OCI-M2 (cell line): ENCODE measurements around the gene FLT1.

Source experiments
- DNase-seq: peaks from one replicate; lab custom pipeline; 2025; ENCODE audit not compliant: unreplicated experiment; lab: John Stamatoyannopoulos, UW

FLT1 gene

GRCh38 chr13:28434926-28435325, 60.0 kb downstream of the FLT1 start:
- DNase-seq, result no peak

GRCh38 chr13:28432816-28433560, 61.9 kb downstream of the FLT1 start:
- no peak for DNase-seq

DNA sequence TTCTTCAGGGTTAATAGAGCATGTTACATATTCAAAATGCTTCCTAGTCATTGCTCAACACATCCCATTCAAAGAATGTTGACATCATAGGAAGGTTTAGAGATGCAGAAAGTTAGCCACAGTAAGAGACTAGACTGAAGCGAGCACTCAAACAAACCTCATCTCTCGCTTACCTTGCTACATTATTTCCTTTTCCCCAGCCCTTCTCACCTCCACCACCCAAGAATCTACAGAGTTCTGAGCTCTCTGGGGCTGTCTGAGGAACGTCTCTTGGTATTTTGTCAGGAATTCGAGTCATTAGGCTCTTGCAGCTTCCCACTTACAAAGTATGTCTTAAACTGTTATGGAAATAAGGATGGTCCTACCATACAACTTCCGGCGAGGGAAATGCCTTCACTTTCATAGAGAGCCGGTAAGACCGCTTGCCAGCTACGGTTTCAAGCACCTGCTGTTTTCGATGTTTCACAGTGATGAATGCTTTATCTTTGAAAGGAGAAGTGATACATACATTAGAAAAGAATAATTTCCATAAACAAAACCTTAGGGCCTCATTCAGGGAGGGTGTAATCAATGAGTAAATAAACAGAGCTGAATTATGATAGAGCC, 65.1 kb downstream of the FLT1 start:
- no peak for DNase-seq

DNA sequence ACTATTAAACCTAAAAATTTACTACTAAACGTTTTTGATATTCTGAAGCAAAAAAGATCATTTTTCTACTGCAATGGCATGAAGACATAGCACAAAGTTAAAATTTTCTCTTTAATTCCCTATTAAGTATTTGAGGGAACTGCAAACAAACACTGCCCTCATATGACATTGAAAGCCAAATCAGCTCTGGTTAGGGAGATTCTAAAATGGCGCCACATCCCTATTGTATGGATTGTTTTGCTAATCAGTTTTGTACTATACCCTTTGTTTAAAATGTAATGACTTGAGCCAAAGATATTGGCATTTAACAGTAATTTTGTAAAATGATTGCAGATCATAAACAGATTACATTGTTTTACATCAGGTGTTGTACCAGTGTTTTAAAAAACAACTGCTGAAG, 65.8 kb downstream of the FLT1 start:
- no peak for DNase-seq

GRCh38 chr13:28426381-28426780, 68.5 kb downstream of the FLT1 start:
- DNase-seq, result no peak

DNA sequence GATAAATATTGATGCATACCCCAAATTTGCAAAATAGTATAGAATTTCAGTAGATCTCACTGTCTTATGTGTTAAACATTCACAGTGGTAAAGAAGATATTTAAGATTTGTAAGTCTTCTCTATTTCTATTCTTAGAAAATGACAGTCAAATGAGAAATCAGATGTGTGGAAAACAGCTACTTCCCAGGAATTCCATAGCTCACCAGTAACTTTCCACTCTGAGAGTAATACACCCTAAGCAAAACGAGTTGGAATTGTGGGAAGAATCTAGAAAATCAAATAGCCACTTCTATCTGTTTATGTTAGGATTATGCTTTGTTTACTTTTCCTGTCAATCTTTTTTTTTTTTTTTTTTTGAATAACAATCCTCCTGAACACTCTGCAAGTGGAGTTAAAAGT, 69.1 kb downstream of the FLT1 start:
- no peak for DNase-seq

GRCh38 chr13:28424541-28424940, 70.4 kb downstream of the FLT1 start:
- no peak for DNase-seq

DNA sequence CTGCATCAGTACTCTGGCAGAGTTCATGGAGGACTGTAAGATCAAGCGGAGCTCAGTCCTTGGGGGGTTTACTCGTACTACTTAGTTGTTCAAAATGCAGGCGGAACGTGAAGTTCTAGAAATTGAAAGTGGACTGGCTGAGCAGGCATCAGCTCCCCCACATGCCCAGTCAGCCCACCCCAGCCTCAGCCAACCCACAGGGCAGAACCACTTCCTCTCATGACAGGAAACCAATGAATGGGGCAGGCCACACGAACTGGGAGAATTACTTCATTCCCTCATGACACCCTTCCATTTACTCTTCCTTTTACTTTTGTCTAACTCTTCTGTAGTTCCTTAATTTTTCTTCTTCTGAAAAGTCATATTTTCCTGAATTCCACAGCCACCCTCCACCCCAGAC, 71.9 kb downstream of the FLT1 start:
- no peak for DNase-seq

- no peak for DNase-seq
Measured at GRCh38 chr13:28421676-28422410, 73.1 kb downstream of the FLT1 start.

- no peak for DNase-seq
Measured at GRCh38 chr13:28420704-28421103, 74.2 kb downstream of the FLT1 start.

- no peak for DNase-seq
Measured at GRCh38 chr13:28415994-28416421, 78.9 kb downstream of the FLT1 start.

GRCh38 chr13:28413999-28414398, 80.9 kb downstream of the FLT1 start:
- DNase-seq, result no peak

DNA sequence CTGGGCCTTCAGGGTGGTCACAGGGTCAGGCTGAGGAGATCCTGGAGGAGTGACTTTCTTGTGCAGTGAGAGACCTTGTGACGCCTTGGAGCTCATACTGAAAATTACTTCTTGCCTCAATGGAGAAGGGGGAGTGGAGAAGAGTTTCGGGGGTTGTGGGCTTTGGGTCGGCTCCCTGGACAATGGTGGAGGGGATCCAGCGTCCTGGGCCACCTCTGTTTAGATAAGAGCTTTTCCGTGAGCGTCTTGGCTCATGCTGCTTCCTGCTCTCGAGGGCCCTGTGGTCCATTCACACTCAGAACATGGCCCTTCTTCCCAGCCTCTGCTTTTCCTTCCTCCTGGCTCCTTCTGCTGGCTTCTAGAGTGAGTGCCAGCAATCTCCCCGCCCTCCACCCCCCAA, 81.9 kb downstream of the FLT1 start:
- DNase-seq, result no peak

GRCh38 chr13:28411831-28412353, 83.0 kb downstream of the FLT1 start:
- DNase-seq, result no peak

- DNase-seq, result no peak
Measured at GRCh38 chr13:28410096-28410495, 84.8 kb downstream of the FLT1 start.

GRCh38 chr13:28409648-28410047, 85.3 kb downstream of the FLT1 start:
- DNase-seq, result no peak

DNA sequence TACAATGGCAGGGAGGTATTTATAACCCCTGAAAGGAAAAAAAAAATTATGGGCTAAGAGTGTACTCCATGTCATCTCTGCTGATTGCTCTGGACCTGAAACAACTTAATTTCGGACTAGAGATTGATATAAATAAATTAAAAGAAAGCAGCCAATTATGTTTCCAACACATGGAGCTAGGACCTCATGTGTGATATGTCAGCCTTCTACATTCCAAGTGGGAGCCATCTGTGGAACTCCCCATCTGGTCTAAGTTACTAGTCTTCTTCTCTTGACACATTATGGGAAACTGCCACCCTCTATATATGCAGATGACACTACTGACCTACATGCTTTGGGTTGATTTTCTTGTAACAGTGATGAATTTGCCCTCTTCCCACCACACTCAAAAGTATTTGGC, 86.1 kb downstream of the FLT1 start:
- no peak for DNase-seq

DNA sequence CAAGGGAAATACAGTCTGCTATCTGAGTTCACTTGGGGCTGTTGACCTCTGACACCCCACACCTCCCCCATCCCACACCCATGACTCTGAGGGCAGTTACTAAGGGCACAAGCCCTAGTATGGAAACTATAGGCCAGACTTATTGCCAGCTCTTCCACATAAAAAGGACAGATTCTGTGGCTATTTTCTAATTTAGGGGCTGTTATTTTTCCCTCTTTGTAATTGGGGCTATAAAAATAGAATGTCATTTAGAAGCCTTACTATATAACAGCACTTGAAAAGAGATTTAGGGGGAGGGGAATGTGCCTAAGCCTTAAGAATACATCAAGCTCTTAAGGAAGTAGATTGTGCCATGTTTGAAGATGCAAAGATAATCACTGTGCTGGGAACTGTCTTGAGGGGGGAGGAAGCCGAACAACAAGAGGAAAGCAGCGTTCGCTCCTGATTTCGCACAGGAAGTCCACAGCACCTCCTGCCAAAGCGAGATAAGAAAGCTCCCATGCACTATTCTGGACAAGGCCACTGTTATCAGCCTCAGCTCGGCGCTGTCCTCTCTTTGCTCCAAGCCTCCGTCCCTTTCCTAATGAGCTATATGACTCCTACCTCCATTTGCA, 86.6 kb downstream of the FLT1 start:
- peak; percentile 80 for DNase-seq

- no peak for DNase-seq
Measured at GRCh38 chr13:28406733-28407266, 88.1 kb downstream of the FLT1 start.

DNA sequence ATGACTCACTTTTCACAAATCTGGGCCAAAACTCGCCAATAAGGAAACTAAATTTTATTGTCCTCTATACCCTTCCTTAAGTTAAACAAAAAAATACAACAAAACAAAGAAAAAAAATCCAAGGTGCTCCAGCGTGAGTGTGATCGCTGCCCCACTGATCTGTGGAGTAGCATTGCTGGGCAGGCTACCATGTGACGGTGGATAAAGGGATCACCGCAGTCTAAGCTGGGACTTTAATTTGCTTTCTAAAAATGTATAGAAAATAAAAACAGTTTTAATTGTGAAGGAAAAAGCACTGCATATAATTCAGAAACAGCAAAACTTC, 92.9 kb downstream of the FLT1 start:
- DNase-seq, result no peak

DNA sequence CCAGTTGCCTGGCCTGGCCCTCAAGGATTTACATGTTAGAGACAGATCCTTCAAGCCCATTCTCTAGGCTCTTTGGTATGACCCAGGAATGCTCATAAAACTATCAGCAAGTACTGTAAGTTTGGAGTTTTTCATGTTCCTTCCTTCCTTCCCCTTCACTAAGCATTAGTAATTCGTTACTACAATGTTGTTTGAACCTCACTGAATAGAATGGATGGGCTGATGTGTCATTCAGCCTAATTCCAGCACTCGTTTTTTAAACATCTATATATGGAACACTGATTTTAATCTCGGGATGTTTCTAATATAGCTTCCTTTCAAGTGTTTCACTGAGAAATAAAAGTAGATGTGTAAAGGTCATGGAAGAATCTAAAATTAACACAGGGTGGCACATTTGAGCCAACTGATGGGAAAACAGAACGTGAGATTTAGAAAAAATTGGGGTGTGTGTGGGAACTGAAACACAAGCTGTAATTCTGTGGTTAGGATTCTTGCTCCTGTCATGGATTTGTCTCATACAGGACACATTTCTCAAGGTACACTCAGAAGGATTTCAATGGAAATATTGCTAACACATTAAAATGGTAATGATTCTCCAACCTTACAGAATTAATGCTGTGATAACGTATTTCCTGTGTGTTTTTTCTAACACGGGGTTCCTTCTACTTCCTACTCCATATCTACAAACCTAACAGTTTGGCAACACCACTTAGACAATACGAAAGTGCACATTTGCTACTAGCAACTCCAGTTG, 93.4 kb downstream of the FLT1 start:
- no peak for DNase-seq
